WI38 (cell line): ENCODE data around the gene TMEM141.
"Not testable (repeated sequence)": the region's sequence is repeated elsewhere in the genome, so short reads cannot be mapped to it uniquely, and the experiment has no call there.

ENCODE experiments used
- H3K4me3 ChIP-seq: 2 replicates; pipeline ENCODE4 v1.5.1; 2011; ENCODE audit warnings: low read depth, mild to moderate bottlenecking, control low read depth, low read length
- CTCF ChIP-seq: IDR thresholded peaks from 2 replicates; pipeline ENCODE4 v1.5.1; 2012; ENCODE audit warnings: low read depth, mild to moderate bottlenecking, control low read depth, low read length

The TMEM141 gene

DNA sequence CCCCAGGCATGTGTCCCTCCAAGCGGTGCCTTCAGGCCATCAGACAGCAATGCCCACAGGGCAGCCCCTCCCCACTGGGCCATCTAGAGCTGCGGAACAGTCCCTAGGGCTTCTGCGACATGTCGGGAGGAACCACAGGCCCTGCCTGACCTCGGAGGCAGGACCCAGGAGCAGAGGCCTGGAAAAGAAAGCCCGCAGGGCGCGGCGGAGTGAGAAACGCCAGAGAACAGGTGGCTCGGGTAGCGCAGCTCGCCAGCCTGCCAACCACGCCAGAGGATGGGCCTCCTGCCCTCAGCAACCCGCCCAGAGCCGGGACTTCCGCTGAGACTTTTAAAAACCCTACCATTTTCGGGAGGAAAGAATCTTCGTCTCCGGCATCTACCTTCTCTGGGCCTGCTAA, 33.8 kb upstream of the TMEM141 start:
- H3K4me3 ChIP-seq: no peak overlapping the region
- TF ChIP-seq CTCF: no peak

- TF ChIP-seq CTCF: no peak
Observed at GRCh38 chr9:136757751-136758140, 33.4 kb upstream of the TMEM141 start.

DNA sequence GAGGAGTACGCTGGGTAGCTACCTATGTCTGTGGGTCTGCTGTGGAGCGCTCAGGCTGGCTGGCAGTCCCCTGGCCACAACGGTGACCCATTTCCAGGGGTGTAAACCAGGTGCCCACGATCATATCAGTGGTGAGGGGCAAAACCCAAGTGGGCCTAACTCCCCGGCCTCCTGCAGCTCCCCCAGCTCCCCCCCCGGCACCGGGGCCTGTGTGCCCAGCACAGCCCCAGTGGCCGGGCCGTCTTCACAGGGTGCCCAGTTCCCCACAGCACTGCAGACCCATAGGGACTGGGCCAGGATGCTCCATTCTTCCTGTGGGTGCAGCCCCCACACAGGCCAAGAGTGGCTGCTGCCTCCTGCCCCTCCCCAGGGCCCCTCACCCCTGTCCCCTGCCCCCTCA, 32.1 kb upstream of the TMEM141 start:
- H3K4me3 ChIP-seq: no peak overlapping the region
- no peak for TF ChIP-seq CTCF

More at GRCh38 chr9:136757751-136758140, 33.4 kb upstream of the TMEM141 start:
- no peak overlapping the region for H3K4me3 ChIP-seq

GRCh38 chr9:136759436-136760325, 31.5 kb upstream of the TMEM141 start:
- no peak overlapping the region for H3K4me3 ChIP-seq
- no peak for TF ChIP-seq CTCF

DNA sequence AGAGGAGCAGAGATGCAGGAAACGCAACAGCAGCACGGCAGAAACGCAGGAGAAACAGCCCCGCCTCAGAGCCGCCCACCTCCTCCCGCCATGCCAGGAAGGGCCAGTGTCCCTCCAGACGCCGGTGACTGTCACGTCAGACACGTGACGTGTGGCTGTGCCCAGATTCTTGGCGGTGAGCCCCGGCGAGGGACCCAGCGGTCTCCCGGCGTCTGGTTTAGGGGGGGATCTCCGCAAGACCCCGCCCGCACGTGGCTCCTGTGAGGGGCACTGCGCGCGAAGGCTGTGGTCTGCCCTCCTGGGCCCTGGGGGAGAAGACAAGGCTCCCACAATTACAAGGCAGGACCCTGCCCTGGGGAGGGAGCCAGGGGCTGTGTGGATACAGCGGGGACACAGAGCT, 30.7 kb upstream of the TMEM141 start:
- no peak for TF ChIP-seq CTCF
- no peak overlapping the region for H3K4me3 ChIP-seq

GRCh38 chr9:136760834-136761544, 30.2 kb upstream of the TMEM141 start:
- H3K4me3 ChIP-seq: not testable (repeated sequence)
- TF ChIP-seq CTCF: peak; percentile 82

DNA sequence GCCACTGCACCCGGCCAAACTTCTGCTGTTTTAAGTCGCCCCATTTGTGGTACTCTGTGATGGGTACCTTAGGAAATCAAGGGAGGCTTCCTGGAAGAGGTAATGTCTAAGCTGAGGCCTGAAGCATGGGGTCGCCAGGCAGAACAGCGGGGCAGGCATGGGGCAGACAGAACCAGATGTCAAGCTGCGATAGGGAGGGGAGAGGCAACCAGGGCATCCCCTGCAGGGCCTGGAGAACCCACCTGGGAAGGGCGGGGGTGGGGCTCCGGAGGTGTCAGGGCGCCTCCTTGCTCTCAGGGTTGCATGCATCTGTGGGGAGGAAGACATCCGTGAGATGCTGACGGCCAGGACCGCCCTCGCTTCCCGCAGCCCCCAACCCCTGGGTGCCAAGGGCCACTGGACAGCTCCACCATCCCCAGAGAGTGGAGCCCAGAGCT, 29.6 kb upstream of the TMEM141 start:
- no peak for TF ChIP-seq CTCF
- H3K4me3 ChIP-seq: no peak overlapping the region
